GM19438 (cell line): ENCODE results near the gene TPSD1.
"Not testable (repeated sequence)": the region's sequence is repeated elsewhere in the genome, so short reads cannot be mapped to it uniquely, and the experiment has no call there.

Experiments
- ATAC-seq: cut with Tn5 transposase; IDR thresholded peaks from one replicate; pipeline ENCODE4 v1.9.1; 2021; ENCODE audit warnings: low read depth; ENCODE audit not compliant: unreplicated experiment

Gene TPSD1

GRCh38 chr16:1240436-1240835, 15.4 kb upstream of the TPSD1 start, which contains the start of gene TPSAB1:
TPSAB1 (plus strand) TSS chr16:1240705; CDS start chr16:1240939, 234 bp downstream.
- ATAC-seq = not testable (repeated sequence)

GRCh38 chr16:1241081-1241480, 14.8 kb upstream of the TPSD1 start:
- ATAC-seq = not testable (repeated sequence)

GRCh38 chr16:1243363-1243762, 12.5 kb upstream of the TPSD1 start:
- ATAC-seq = not testable (repeated sequence)

GRCh38 chr16:1243907-1244850, 11.7 kb upstream of the TPSD1 start:
- not testable (repeated sequence) for ATAC-seq

- ATAC-seq = no peak
Observed at GRCh38 chr16:1244881-1245280, 11.0 kb upstream of the TPSD1 start.

GRCh38 chr16:1245452-1246020, 10.3 kb upstream of the TPSD1 start:
- no peak for ATAC-seq

- ATAC-seq = not testable (repeated sequence)
Observed at GRCh38 chr16:1247903-1248537, 7.8 kb upstream of the TPSD1 start.

- not testable (repeated sequence) for ATAC-seq
Observed at GRCh38 chr16:1249031-1249755, 6.7 kb upstream of the TPSD1 start.

GRCh38 chr16:1253701-1254364, 2.0 kb upstream of the TPSD1 start:
- ATAC-seq = not testable (repeated sequence)

- not testable (repeated sequence) for ATAC-seq
Observed at GRCh38 chr16:1254821-1255220, 1.0 kb upstream of the TPSD1 start.

- not testable (repeated sequence) for ATAC-seq
Observed at GRCh38 chr16:1256296-1256873, 516 bp downstream of the TPSD1 start.

GRCh38 chr16:1256874-1257322, 1.0 kb downstream of the TPSD1 start:
- no peak for ATAC-seq

- no peak for ATAC-seq
Observed at GRCh38 chr16:1257561-1258224, 1.8 kb downstream of the TPSD1 start.

GRCh38 chr16:1258225-1258600, 2.3 kb downstream of the TPSD1 start:
- no peak for ATAC-seq

GRCh38 chr16:1258906-1259759, 3.3 kb downstream of the TPSD1 start:
- no peak for ATAC-seq

GRCh38 chr16:1259760-1260068, 3.8 kb downstream of the TPSD1 start:
- no peak for ATAC-seq

- ATAC-seq = no peak
Observed at GRCh38 chr16:1260101-1260680, 4.3 kb downstream of the TPSD1 start.
